ENCODE data around the gene KMT2B. TPM values are rescaled to one million over a fixed set of nuclear protein-coding genes. Genes with fewer than 3 reads are reported as not detected.
A peak's percentile ranks its signal among the peaks of the same experiment; 100 is the strongest.
"Not testable (repeated sequence)": the region's sequence is repeated elsewhere in the genome, so short reads cannot be mapped to it uniquely, and the experiment has no call there.

Gene KMT2B
- total RNA-seq, 1 experiment from 2014 or later, result 65.3 TPM

GRCh38 chr19:35689836-35690235 lies 28.0 kb upstream of the KMT2B start:
- Mint-ChIP-seq H3K27ac (ENCODE audit: unreplicated experiment) (no peak overlapping the region), H3K27me3 (ENCODE audit: unreplicated experiment) (no peaks in the 10 kb centered on the region), H3K36me3 (ENCODE audit: insufficient read depth, unreplicated experiment) (no peaks in the 10 kb centered on the region), H3K4me3 (ENCODE audit: low read depth, unreplicated experiment) (no peak overlapping the region), H3K4me1 (ENCODE audit: low read depth, unreplicated experiment) (peaks cover 8% of the 10 kb centered on the region), H3K9me3 (ENCODE audit: low read depth, unreplicated experiment) (no peaks in the 10 kb centered on the region)
- BruUV-seq (replicated peaks), result no TSS peak
- TF ChIP-seq, protein P1, sequence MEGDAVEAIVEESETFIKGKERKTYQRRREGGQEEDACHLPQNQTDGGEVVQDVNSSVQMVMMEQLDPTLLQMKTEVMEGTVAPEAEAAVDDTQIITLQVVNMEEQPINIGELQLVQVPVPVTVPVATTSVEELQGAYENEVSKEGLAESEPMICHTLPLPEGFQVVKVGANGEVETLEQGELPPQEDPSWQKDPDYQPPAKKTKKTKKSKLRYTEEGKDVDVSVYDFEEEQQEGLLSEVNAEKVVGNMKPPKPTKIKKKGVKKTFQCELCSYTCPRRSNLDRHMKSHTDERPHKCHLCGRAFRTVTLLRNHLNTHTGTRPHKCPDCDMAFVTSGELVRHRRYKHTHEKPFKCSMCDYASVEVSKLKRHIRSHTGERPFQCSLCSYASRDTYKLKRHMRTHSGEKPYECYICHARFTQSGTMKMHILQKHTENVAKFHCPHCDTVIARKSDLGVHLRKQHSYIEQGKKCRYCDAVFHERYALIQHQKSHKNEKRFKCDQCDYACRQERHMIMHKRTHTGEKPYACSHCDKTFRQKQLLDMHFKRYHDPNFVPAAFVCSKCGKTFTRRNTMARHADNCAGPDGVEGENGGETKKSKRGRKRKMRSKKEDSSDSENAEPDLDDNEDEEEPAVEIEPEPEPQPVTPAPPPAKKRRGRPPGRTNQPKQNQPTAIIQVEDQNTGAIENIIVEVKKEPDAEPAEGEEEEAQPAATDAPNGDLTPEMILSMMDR (IDR thresholded peaks at IDR 0.05; ENCODE audit: unreplicated experiment), result no peak
- DNase-seq, result no peak
- CTCF ChIA-PET, result interaction anchor here (0.7 kb wide), 1 partner anchor 73 kb away, joined by 3 read pairs; no protein-coding TSS in a partner anchor
- intact Hi-C loops (cut with micrococcal nuclease; ENCODE audit: unreplicated experiment), result loop anchor here (5.0 kb wide), 1 partner anchor 127 kb away; no protein-coding TSS in a partner anchor

DNA sequence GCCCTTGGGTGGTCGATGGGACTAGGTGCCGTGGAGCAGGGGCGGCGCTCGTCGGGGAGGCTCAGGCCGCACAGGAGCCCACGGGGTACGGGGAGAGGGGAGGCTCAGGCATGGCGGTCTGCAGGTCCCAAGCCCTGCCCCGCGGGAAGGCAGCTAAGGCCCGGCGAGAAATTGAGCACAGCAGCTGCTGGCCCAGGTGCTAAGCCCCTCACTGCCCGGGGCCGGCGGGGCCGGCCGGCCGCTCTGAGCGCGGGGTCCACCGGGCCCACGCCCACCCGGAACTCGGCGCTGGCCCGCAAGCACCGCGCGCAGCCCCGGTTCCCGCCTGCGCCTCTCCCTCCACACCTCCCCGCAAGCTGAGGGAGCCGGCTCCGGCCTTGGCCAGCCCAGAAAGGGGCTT lies 26.7 kb upstream of the KMT2B start:
- DNase-seq; H3K27ac Mint-ChIP-seq (ENCODE audit: unreplicated experiment); H3K4me1 Mint-ChIP-seq (ENCODE audit: low read depth, unreplicated experiment); CTCF ChIA-PET; H3K9me3 Mint-ChIP-seq (ENCODE audit: low read depth, unreplicated experiment); H3K4me3 Mint-ChIP-seq (ENCODE audit: low read depth, unreplicated experiment); BruUV-seq (replicated peaks); H3K27me3 Mint-ChIP-seq (ENCODE audit: unreplicated experiment); H3K36me3 Mint-ChIP-seq (ENCODE audit: insufficient read depth, unreplicated experiment): not testable (repeated sequence)
- intact Hi-C loops (cut with micrococcal nuclease; ENCODE audit: unreplicated experiment), result loop anchor here (5.0 kb wide), 1 partner anchor 126 kb away; no protein-coding TSS in a partner anchor

- H3K27me3 Mint-ChIP-seq (ENCODE audit: unreplicated experiment), result no peaks in the 10 kb centered on the region
- H3K4me3 Mint-ChIP-seq (ENCODE audit: low read depth, unreplicated experiment), result peak overlapping the region; percentile 9
- intact Hi-C loops (cut with micrococcal nuclease; ENCODE audit: unreplicated experiment), result loop anchor here (2.0 to 5.0 kb wide), 2 partner anchors 125 to 137 kb away; no protein-coding TSS in a partner anchor
- no peak overlapping the region for H3K27ac Mint-ChIP-seq (ENCODE audit: unreplicated experiment)
- BruUV-seq (replicated peaks), result no TSS peak
- H3K4me1 Mint-ChIP-seq (ENCODE audit: low read depth, unreplicated experiment), result peaks cover 8% of the 10 kb centered on the region
- H3K9me3 Mint-ChIP-seq (ENCODE audit: low read depth, unreplicated experiment), result no peaks in the 10 kb centered on the region
- no peaks in the 10 kb centered on the region for H3K36me3 Mint-ChIP-seq (ENCODE audit: insufficient read depth, unreplicated experiment)
- TF ChIP-seq, protein P1 (IDR thresholded peaks at IDR 0.05; ENCODE audit: unreplicated experiment), result no peak
- CTCF ChIA-PET, result interaction anchor here (0.7 to 1.0 kb wide), 5 partner anchors 10 to 518 kb away, joined by 3 to 5 read pairs (median 4); partner anchors contain the start of gene KMT2B
- DNase-seq, result peak; percentile 70
These were observed 25.8 kb upstream of the KMT2B start for GRCh38 chr19:35692010-35692409.

DNA sequence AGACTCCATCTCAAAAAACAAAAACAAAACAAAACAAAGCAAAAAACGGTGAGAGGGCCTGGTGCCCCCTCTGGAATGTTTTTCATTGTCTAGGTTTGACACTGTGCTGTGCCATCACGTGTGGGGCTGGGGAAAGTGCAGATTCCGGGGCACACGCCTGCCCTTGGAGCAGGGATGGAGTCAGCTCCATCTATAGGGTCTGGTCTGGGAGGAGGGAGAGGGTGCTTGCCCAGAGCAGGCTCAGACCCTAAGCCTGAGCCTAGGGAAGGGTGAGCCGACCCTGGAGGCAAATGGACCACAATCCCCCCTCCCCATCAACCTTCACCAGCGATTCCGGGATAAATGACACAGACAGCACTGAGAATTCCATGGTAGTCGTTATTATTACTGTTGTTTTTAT lies 24.4 kb upstream of the KMT2B start:
- Mint-ChIP-seq H3K4me3 (ENCODE audit: low read depth, unreplicated experiment) (no peak overlapping the region), H3K27me3 (ENCODE audit: unreplicated experiment) (no peaks in the 10 kb centered on the region), H3K36me3 (ENCODE audit: insufficient read depth, unreplicated experiment) (no peaks in the 10 kb centered on the region), H3K27ac (ENCODE audit: unreplicated experiment) (no peak overlapping the region), H3K9me3 (ENCODE audit: low read depth, unreplicated experiment) (no peaks in the 10 kb centered on the region), H3K4me1 (ENCODE audit: low read depth, unreplicated experiment) (peaks cover 8% of the 10 kb centered on the region)
- BruUV-seq (replicated peaks), result no TSS peak
- intact Hi-C loops (cut with micrococcal nuclease; ENCODE audit: unreplicated experiment), result loop anchor here (1.0 to 5.0 kb wide), 3 partner anchors 124 to 238 kb away; no protein-coding TSS in a partner anchor
- no peak for DNase-seq
- CTCF ChIA-PET, result interaction anchor here (0.9 to 1.2 kb wide), 2 partner anchors 18 to 137 kb away, joined by 3 to 6 read pairs; no protein-coding TSS in a partner anchor
- TF ChIP-seq, protein P1 (IDR thresholded peaks at IDR 0.05; ENCODE audit: unreplicated experiment), result no peak
